ENCODE data around the gene MCMBP. TPM values are rescaled to one million over a fixed set of nuclear protein-coding genes. Genes with fewer than 3 reads are reported as not detected.
"Not testable (repeated sequence)": the region's sequence is repeated elsewhere in the genome, so short reads cannot be mapped to it uniquely, and the experiment has no call there.

Gene MCMBP
- total and polyA plus RNA-seq, 4 donors: 17.4 to 46.1 (median 33.1) TPM

DNA sequence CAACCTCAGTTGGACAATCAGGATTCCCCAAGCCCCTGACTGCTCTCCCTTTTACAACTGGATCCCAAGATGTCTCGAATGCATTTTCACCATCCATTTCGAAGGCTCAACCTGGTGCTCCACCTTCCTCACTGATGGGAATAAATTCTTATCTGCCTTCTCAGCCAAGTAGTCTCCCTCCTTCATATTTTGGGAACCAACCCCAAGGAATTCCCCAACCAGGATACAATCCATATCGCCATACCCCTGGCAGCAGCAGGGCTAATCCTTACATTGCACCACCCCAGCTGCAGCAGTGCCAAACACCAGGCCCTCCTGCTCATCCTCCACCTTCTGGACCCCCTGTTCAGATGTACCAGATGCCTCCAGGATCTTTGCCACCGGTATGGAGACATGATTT is 25.9 kb upstream of the MCMBP start:
- Histone ChIP-seq H3K4me1 (ENCODE audit: control insufficient read depth in 1 of 2, insufficient read depth in 2 of 2, low read length in 2 of 2) (peaks cover 0 to under 1% of the 10 kb centered on the region in 2 donors), H3K4me3 (ENCODE audit: low read length in 2 of 2) (no peak overlapping the region), H3K27me3 (ENCODE audit: control insufficient read depth in 1 of 2, insufficient read depth in 2 of 2, low read length in 1 of 2) (no peaks in the 10 kb centered on the region), H3K27ac (ENCODE audit: low read depth in 1 of 2, low read length in 2 of 2) (no peak overlapping the region), H3K9me3 (ENCODE audit: control insufficient read depth, low read length) (no peaks in the 10 kb centered on the region), H3K36me3 (ENCODE audit: control insufficient read depth in 1 of 2, insufficient read depth in 2 of 2, low read length in 1 of 2) (peaks cover 0 to 2% of the 10 kb centered on the region in 2 donors)
- intact Hi-C loops (cut with DNase I): no loop called here
- ATAC-seq (ENCODE audit: low FRiP score) (no peak), DNase-seq (no peak)
- 89 to 90% methylated on average over 4 of the region's 4 CpGs for WGBS, 2 donors

DNA sequence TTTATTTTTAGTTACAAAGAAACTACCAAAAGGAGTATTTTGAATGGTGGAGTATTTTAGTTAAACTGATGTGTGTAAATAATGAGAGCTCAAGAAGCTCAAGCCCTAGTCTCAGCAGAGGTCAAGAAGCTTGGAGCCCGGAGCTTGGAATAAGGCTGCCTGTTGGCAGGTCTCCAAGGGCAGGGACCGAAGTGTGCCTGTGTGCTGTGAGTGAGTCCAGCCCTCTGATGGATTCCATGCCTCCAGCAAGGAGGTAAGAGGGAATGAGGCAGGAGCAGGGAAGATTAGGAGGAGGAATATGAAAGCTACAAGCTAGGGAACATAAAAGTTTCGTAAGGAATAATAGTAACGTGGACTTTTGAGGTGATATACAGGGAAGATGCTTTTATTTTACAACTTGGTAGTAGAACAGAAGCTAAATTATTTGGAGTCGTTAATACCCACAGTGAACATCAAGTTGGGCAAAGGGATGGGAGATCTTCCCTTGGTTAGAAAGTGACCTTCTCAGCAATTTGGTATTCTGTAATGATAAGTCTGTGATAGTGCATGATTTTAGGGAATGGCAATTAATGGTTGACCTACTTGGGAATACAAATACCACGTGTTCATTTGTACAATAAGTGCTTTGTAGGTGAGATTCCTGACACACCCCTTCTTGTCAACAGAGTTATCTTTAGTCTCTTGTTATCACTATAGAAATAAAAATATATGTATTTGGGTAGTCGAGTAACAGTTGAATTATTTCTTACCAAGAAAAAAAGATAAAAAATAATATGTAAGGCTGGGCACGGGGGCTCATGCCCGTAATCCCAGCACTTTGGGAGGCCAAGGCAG is 24.5 kb upstream of the MCMBP start:
- no peaks in the 10 kb centered on the region for H3K27me3 ChIP-seq (ENCODE audit: control insufficient read depth in 1 of 2, insufficient read depth in 2 of 2, low read length in 1 of 2)
- no peaks in the 10 kb centered on the region for H3K9me3 ChIP-seq (ENCODE audit: control insufficient read depth, low read length)
- H3K27ac ChIP-seq (ENCODE audit: low read depth in 1 of 2, low read length in 2 of 2): no peak overlapping the region
- no peak overlapping the region for H3K4me3 ChIP-seq (ENCODE audit: low read length in 2 of 2)
- H3K36me3 ChIP-seq (ENCODE audit: control insufficient read depth in 1 of 2, insufficient read depth in 2 of 2, low read length in 1 of 2): peaks cover 0 to 2% of the 10 kb centered on the region in 2 donors
- intact Hi-C loops (cut with DNase I): no loop called here
- peaks cover 0 to 1% of the 10 kb centered on the region in 2 donors for H3K4me1 ChIP-seq (ENCODE audit: control insufficient read depth in 1 of 2, insufficient read depth in 2 of 2, low read length in 2 of 2)
- WGBS, 2 donors: 50 to 53% methylated on average over 9 of the region's 9 CpGs
- peak in 1 of 2 donors; percentile 64 for DNase-seq
- ATAC-seq (ENCODE audit: low FRiP score): no peak

DNA sequence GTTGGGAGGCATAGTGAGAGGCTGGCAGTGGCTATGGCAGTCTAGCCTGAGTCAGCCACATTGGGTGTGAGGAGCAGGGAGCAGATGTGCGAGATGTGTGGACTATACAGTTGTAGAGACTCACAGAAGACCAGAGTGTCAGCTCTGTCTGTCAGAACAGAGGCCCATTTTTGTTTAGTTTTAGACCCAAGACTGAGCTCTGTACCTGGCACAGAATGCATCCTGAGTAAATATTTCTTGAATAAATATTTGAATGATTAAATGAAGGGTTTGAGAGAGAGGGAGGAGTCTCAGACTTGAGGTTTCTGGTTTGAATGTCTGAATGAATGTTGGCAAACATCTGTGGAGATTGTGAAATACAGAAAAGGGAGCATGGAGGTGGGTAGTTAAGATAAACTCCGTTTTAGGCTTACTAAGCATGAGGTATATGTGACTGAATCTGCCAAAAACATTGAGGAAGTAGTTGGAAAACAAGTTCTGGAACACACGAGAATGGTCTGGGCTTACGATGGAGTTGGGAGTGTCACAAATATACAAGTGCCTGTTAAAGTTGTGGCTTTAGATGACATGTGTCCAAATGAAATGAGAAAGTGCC is 23.5 kb upstream of the MCMBP start:
- ATAC-seq (ENCODE audit: low FRiP score) (no peak), DNase-seq (no peak)
- no peak overlapping the region for H3K4me3 ChIP-seq (ENCODE audit: low read length in 2 of 2)
- no peaks in the 10 kb centered on the region for H3K27me3 ChIP-seq (ENCODE audit: control insufficient read depth in 1 of 2, insufficient read depth in 2 of 2, low read length in 1 of 2)
- peak overlapping the region in 1 of 2 donors; percentile 42 for H3K27ac ChIP-seq (ENCODE audit: low read depth in 1 of 2, low read length in 2 of 2)
- H3K9me3 ChIP-seq (ENCODE audit: control insufficient read depth, low read length): no peaks in the 10 kb centered on the region
- WGBS, 2 donors: 13 to 15% methylated on average over 4 of the region's 4 CpGs
- intact Hi-C loops (cut with DNase I): no loop called here
- peaks cover 0 to 1% of the 10 kb centered on the region in 2 donors for H3K4me1 ChIP-seq (ENCODE audit: control insufficient read depth in 1 of 2, insufficient read depth in 2 of 2, low read length in 2 of 2)
- peaks cover 0 to 2% of the 10 kb centered on the region in 2 donors for H3K36me3 ChIP-seq (ENCODE audit: control insufficient read depth in 1 of 2, insufficient read depth in 2 of 2, low read length in 1 of 2)

DNA sequence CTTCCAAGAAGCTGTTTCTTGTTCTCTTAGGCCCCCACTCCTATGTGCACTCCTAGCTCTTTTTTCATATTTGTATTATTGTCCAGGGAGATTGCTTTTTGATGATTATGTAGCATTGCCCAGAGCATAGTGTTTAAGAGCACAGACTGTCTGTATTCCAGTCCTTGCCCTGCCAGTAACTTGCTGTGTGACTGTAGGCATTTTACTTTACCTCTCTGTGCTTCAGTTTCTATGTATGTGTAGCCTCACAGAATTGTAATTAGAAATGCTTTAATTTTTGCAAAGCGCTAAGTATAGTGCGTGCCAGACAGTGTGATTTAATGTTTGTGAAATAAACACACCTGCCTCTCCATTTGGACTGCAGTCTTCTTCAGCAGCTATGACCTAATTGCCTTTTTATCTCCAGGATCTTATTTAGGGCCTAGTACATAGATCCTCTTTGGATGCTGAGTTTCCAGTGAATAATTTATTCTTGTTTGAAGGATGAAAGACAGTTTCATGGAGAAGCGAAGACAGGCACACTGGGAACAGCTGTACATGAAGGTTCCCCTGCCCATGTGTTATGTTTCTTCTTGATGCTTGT is 21.3 kb upstream of the MCMBP start:
- H3K4me3 ChIP-seq (ENCODE audit: low read length in 2 of 2): no peak overlapping the region
- H3K9me3 ChIP-seq (ENCODE audit: control insufficient read depth, low read length): no peaks in the 10 kb centered on the region
- H3K27me3 ChIP-seq (ENCODE audit: control insufficient read depth in 1 of 2, insufficient read depth in 2 of 2, low read length in 1 of 2): no peaks in the 10 kb centered on the region
- WGBS, 2 donors: 90 to 98% methylated on average over 3 of the region's 3 CpGs
- no peak overlapping the region for H3K27ac ChIP-seq (ENCODE audit: low read depth in 1 of 2, low read length in 2 of 2)
- ATAC-seq (ENCODE audit: low FRiP score) (no peak), DNase-seq (no peak)
- H3K4me1 ChIP-seq (ENCODE audit: control insufficient read depth in 1 of 2, insufficient read depth in 2 of 2, low read length in 2 of 2): peaks cover 0 to 1% of the 10 kb centered on the region in 2 donors
- H3K36me3 ChIP-seq (ENCODE audit: control insufficient read depth in 1 of 2, insufficient read depth in 2 of 2, low read length in 1 of 2): peaks cover 0 to 2% of the 10 kb centered on the region in 2 donors
- intact Hi-C loops (cut with DNase I): no loop called here

DNA sequence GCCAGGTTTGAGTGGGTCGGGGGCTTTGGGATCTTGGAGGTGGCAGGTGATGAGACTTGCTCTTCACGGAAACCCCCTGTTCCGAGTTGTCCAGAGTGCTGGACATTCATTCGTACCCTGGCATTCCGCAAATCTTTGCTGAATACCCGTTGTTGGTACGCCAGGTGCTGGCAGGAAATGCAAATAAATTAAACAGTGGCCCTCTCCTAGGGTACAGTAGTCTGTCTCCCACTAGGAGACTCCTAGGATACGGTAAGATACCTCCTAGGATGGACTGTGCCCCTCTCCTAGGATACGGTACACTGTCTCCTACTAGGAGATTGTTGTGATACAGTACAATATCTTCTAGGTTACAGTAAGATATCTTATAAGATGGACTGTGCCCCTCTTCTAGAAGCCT is 20.4 kb upstream of the MCMBP start:
- peak overlapping the region; percentile 58 to 82 for H3K4me3 ChIP-seq (ENCODE audit: low read length in 2 of 2)
- H3K27me3 ChIP-seq (ENCODE audit: control insufficient read depth in 1 of 2, insufficient read depth in 2 of 2, low read length in 1 of 2): no peaks in the 10 kb centered on the region
- H3K4me1 ChIP-seq (ENCODE audit: control insufficient read depth in 1 of 2, insufficient read depth in 2 of 2, low read length in 2 of 2): peaks cover 0 to 1% of the 10 kb centered on the region in 2 donors
- peak overlapping the region in 1 of 2 donors; percentile 60 for H3K27ac ChIP-seq (ENCODE audit: low read depth in 1 of 2, low read length in 2 of 2)
- intact Hi-C loops (cut with DNase I): no loop called here
- DNase-seq (no peak), ATAC-seq (ENCODE audit: low FRiP score) (no peak)
- no peaks in the 10 kb centered on the region for H3K9me3 ChIP-seq (ENCODE audit: control insufficient read depth, low read length)
- H3K36me3 ChIP-seq (ENCODE audit: control insufficient read depth in 1 of 2, insufficient read depth in 2 of 2, low read length in 1 of 2): no peaks in the 10 kb centered on the region
- WGBS, 2 donors: 4 to 5% methylated on average over 9 of the region's 9 CpGs

DNA sequence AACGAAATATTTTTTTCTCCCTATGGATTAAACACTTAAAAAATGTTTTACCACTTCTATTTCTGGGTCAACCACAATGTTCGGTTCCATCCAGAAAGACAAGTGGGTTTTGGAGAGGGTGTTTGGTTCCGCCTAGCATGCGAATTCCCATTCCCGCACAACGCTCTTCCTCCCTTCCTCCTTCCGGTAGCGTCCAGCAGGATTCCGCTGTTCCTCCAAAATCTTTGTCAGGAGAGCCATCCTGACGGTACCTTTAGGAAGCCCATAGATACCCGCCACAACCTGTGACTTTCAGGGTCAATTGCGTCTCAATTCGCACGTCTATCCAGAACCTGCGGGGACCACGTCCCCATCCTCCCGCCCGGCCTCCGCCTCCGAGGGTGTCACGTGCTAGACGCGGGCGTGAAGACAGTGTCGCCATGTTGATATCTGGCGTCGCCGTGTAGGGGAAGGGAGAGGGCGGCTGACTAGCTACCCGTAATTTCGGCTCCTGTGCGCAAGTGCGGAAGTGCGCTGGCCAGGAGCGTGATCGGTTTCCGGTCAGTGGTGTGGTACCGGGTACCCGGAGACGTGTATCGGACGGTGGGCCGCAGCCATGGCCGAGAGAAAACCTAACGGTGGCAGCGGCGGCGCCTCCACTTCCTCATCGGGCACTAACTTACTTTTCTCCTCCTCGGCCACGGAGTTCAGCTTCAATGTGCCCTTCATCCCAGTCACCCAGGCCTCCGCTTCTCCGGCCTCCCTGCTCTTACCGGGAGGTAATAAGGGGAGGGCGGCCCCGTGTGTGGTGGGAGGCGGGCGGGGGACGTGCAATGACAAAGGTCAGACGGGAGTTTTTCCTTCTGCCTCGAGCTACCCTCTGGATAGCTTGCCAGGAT is 19.8 kb upstream of the MCMBP start, which contains the start of gene SEC23IP:
Gene SEC23IP, plus strand, starts transcription at position 543 of the 878 bp plus-strand sequence. Its CDS starts 53 bp downstream, at position 596.
- H3K36me3 ChIP-seq (ENCODE audit: control insufficient read depth in 1 of 2, insufficient read depth in 2 of 2, low read length in 1 of 2): no peaks in the 10 kb centered on the region
- intact Hi-C loops (cut with DNase I): loop anchor here in 1 of 2 donors (1.0 kb wide), 1 partner anchor 19 kb away; no protein-coding TSS in a partner anchor
- WGBS, 2 donors: 1% methylated on average over 59 to 61 of the region's 61 CpGs
- DNase-seq: peak; percentile 99
- peak within 1 kb of the TSS; percentile 58 to 82 for H3K4me3 ChIP-seq (ENCODE audit: low read length in 2 of 2)
- no peaks in the 10 kb centered on the region for H3K27me3 ChIP-seq (ENCODE audit: control insufficient read depth in 1 of 2, insufficient read depth in 2 of 2, low read length in 1 of 2)
- peak within 1 kb of the TSS in 1 of 2 donors; percentile 60 for H3K27ac ChIP-seq (ENCODE audit: low read depth in 1 of 2, low read length in 2 of 2)
- H3K4me1 ChIP-seq (ENCODE audit: control insufficient read depth in 1 of 2, insufficient read depth in 2 of 2, low read length in 2 of 2): peaks cover 0 to 1% of the 10 kb centered on the region in 2 donors
- peak; percentile 100 for ATAC-seq (ENCODE audit: low FRiP score)
- H3K9me3 ChIP-seq (ENCODE audit: control insufficient read depth, low read length): no peaks in the 10 kb centered on the region

GRCh38 chr10:119891849-119892187 is 19.2 kb upstream of the MCMBP start:
- DNase-seq; H3K36me3 ChIP-seq (ENCODE audit: control insufficient read depth in 1 of 2, insufficient read depth in 2 of 2, low read length in 1 of 2); ATAC-seq (ENCODE audit: low FRiP score); H3K4me1 ChIP-seq (ENCODE audit: control insufficient read depth in 1 of 2, insufficient read depth in 2 of 2, low read length in 2 of 2); H3K9me3 ChIP-seq (ENCODE audit: control insufficient read depth, low read length); H3K27me3 ChIP-seq (ENCODE audit: control insufficient read depth in 1 of 2, insufficient read depth in 2 of 2, low read length in 1 of 2); H3K27ac ChIP-seq (ENCODE audit: low read depth in 1 of 2, low read length in 2 of 2): not testable (repeated sequence)
- intact Hi-C loops (cut with DNase I): loop anchor here in 1 of 2 donors (1.0 kb wide), 1 partner anchor 19 kb away; no protein-coding TSS in a partner anchor
- H3K4me3 ChIP-seq (ENCODE audit: low read length in 2 of 2): peak overlapping the region in 1 of 2 donors; percentile 42
- 33 to 47% methylated on average over 14 of the region's 14 CpGs for WGBS, 2 donors

DNA sequence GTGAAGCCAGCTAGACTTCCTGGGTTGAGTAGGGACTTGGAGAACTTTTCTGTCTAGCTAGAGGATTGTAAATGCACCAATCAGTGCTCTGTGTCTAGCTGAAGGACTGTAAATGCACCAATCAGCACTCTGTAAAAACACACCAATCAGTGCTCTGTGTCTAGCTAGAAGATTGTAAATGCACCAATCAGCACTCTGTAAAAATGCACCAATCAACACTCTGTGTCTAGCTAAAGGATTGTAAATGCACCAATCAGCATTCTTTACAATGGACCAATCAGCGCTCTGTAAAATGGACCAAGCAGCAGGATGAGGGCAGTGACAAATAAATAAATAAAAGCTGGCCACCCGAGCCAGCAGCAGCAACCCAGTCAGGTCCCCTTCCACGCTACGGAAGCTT is 17.7 kb upstream of the MCMBP start:
- H3K4me1 ChIP-seq (ENCODE audit: control insufficient read depth in 1 of 2, insufficient read depth in 2 of 2, low read length in 2 of 2); DNase-seq; H3K9me3 ChIP-seq (ENCODE audit: control insufficient read depth, low read length); H3K4me3 ChIP-seq (ENCODE audit: low read length in 2 of 2); H3K27ac ChIP-seq (ENCODE audit: low read depth in 1 of 2, low read length in 2 of 2); ATAC-seq (ENCODE audit: low FRiP score); intact Hi-C loops (cut with DNase I); H3K27me3 ChIP-seq (ENCODE audit: control insufficient read depth in 1 of 2, insufficient read depth in 2 of 2, low read length in 1 of 2); H3K36me3 ChIP-seq (ENCODE audit: control insufficient read depth in 1 of 2, insufficient read depth in 2 of 2, low read length in 1 of 2): not testable (repeated sequence)
- 83 to 86% methylated on average over 4 of the region's 4 CpGs for WGBS, 2 donors
